HL-60 (cell line): ENCODE results near the gene HASPIN.

ENCODE experiments used
- DNase-seq, 2 experiments: peaks; one replicate each; pipeline ENCODE4 v3.0.0-alpha.2; 2010 to 2020; ENCODE audit warnings: low read depth in 1 of 2, low spot score in 1 of 2
- H3K27ac ChIP-seq: fragments of 250-450 bp; sonication (Bioruptor Pico); replicated peaks from 2 replicates; pipeline ENCODE4 v1.5.1; 2020; ENCODE audit warnings: mild to moderate bottlenecking, moderate library complexity
- H3K27me3 ChIP-seq: fragments of 250-450 bp; sonication (Bioruptor Pico); 2 replicates; pipeline ENCODE4 v1.5.1; 2021; ENCODE audit warnings: mild to moderate bottlenecking, moderate library complexity; ENCODE audit not compliant: insufficient read depth, poor library complexity, severe bottlenecking
- H3K4me3 ChIP-seq: replicated peaks from 2 replicates; pipeline ENCODE4 v1.5.1; 2011; ENCODE audit warnings: mild to moderate bottlenecking, control low read depth, low read length; ENCODE audit not compliant: insufficient read depth
- GABPA ChIP-seq: IDR thresholded peaks from 2 replicates; pipeline ENCODE4 v1.6.1; 2012; ENCODE audit warnings: low read depth
- POLR2AphosphoS5 ChIP-seq: IDR thresholded peaks from 2 replicates; pipeline ENCODE4 v1.6.1; 2012; ENCODE audit warnings: low read depth
- SPI1 ChIP-seq: IDR thresholded peaks from 2 replicates; pipeline ENCODE4 v1.6.1; 2012; ENCODE audit warnings: low read depth, mild to moderate bottlenecking, borderline replicate concordance
- TF ChIP-seq, protein P1 (sequence below): IDR thresholded peaks from one replicate; pipeline ENCODE4 v1.5.1; 2011; ENCODE audit warnings: low read length, control low read depth, inconsistent platforms; ENCODE audit not compliant: insufficient read depth
- TF ChIP-seq, protein P2 (sequence below): IDR thresholded peaks from 2 replicates; pipeline ENCODE4 v1.6.1; 2012; ENCODE audit warnings: low read depth; ENCODE audit not compliant: insufficient replicate concordance

Gene HASPIN

DNA sequence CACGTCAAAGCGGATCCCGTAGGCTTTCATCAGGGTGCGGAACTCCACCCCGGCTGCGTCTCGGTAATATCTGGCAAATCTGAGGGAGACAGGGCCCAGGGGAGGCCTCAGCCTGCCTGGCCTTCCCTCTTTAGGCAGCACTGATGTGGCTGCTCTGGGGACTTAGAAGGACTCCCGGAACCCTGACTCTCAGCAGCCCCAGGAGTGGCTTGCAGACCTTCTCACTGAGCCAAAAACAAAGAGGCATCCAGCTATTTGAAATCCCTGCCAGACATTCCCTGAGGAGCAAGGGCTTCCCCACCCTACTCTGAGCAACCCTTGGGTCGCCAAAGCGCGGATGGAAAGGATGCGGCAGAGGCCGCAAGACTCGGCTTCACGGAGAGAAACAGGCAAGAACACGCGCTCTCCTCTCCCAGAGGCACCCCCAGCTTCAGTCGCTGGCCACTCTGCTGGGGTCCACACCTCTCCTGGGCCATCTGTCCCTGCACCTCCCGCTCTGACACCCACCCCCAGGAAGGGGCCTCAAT lies 35.6 kb upstream of the HASPIN start:
- H3K4me3 ChIP-seq, result no peak overlapping the region
- H3K27ac ChIP-seq, result no peak overlapping the region
- no peaks in the 10 kb centered on the region for H3K27me3 ChIP-seq
- TF ChIP-seq, protein P1, sequence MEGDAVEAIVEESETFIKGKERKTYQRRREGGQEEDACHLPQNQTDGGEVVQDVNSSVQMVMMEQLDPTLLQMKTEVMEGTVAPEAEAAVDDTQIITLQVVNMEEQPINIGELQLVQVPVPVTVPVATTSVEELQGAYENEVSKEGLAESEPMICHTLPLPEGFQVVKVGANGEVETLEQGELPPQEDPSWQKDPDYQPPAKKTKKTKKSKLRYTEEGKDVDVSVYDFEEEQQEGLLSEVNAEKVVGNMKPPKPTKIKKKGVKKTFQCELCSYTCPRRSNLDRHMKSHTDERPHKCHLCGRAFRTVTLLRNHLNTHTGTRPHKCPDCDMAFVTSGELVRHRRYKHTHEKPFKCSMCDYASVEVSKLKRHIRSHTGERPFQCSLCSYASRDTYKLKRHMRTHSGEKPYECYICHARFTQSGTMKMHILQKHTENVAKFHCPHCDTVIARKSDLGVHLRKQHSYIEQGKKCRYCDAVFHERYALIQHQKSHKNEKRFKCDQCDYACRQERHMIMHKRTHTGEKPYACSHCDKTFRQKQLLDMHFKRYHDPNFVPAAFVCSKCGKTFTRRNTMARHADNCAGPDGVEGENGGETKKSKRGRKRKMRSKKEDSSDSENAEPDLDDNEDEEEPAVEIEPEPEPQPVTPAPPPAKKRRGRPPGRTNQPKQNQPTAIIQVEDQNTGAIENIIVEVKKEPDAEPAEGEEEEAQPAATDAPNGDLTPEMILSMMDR, result no peak
- no peak for TF ChIP-seq POLR2AphosphoS5
- DNase-seq, result no peak

DNA sequence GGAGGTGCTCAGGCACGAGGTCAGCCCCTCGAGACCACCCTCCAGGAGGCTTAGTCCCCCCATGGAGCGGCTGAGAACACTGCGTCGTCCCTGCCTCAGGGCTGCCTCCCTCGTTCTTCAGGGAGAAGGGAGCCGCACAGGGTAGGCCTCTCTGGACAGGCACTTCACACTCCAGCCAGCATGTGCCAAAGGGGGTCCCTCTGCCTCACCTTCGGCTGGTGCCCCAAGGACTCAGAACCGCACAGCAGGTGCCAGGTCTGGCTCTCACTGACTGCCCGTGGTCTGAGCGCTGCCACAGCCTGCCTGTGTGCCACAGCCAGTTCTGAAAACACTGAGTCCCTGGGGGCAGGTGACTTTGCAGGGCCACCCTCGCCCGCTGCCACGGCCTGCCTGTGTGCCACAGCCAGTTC lies 34.8 kb upstream of the HASPIN start:
- no peak for DNase-seq
- H3K4me3 ChIP-seq, result no peak overlapping the region
- TF ChIP-seq SPI1, result no peak
- TF ChIP-seq, protein P2, sequence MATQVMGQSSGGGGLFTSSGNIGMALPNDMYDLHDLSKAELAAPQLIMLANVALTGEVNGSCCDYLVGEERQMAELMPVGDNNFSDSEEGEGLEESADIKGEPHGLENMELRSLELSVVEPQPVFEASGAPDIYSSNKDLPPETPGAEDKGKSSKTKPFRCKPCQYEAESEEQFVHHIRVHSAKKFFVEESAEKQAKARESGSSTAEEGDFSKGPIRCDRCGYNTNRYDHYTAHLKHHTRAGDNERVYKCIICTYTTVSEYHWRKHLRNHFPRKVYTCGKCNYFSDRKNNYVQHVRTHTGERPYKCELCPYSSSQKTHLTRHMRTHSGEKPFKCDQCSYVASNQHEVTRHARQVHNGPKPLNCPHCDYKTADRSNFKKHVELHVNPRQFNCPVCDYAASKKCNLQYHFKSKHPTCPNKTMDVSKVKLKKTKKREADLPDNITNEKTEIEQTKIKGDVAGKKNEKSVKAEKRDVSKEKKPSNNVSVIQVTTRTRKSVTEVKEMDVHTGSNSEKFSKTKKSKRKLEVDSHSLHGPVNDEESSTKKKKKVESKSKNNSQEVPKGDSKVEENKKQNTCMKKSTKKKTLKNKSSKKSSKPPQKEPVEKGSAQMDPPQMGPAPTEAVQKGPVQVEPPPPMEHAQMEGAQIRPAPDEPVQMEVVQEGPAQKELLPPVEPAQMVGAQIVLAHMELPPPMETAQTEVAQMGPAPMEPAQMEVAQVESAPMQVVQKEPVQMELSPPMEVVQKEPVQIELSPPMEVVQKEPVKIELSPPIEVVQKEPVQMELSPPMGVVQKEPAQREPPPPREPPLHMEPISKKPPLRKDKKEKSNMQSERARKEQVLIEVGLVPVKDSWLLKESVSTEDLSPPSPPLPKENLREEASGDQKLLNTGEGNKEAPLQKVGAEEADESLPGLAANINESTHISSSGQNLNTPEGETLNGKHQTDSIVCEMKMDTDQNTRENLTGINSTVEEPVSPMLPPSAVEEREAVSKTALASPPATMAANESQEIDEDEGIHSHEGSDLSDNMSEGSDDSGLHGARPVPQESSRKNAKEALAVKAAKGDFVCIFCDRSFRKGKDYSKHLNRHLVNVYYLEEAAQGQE, result no peak
- TF ChIP-seq GABPA, result no peak
- TF ChIP-seq, protein P1, result no peak
- TF ChIP-seq POLR2AphosphoS5, result no peak
- no peak overlapping the region for H3K27ac ChIP-seq
- no peaks in the 10 kb centered on the region for H3K27me3 ChIP-seq

DNA sequence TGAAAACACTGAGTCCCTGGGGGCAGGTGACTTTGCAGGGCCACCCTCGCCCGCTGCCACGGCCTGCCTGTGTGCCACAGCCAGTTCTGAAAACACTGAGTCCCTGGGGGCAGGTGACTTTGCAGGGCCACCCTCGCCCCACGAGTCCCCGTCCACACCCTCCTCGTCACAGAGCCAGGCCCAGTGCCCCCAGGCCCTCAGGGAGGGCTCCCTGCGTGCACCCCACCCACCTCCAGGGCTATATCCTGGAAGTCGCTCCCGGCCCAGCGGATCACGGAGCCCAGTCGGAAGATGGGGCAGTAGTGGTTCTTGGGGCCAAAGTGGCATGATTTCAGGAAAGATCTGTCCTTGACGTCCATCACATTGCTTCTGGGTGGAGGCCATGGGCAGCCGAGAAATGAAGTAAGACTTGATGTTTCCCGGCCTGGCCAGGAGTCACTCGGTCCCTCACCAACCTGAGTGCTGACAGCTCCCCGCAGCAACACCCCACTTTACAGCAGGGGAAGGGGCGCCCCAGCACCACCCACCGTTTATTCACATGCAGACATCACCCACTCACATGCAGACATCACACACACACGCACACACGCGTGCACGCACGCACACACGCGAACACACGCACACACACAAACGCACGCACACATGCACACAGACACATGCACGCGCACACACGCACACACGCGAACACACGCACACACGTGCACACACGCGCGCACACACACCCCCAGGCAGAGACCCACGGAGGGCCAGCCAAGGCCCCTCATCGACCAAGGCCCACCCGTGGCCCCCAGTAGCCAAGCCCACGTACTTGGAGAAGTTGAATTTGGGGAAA lies 34.2 kb upstream of the HASPIN start:
- Histone ChIP-seq H3K4me3 (no peak overlapping the region), H3K27ac (no peak overlapping the region), H3K27me3 (no peaks in the 10 kb centered on the region)
- DNase-seq, result no peak
- TF ChIP-seq GABPA, result no peak
- TF ChIP-seq, protein P1, result no peak
- no peak for TF ChIP-seq POLR2AphosphoS5
- TF ChIP-seq, protein P2, result no peak
- TF ChIP-seq SPI1, result no peak
